SJCRH30 (cell line): ENCODE measurements around the gene GABBR2. TPM values are rescaled to one million over a fixed set of nuclear protein-coding genes. Genes with fewer than 3 reads are reported as not detected.

ENCODE experiments used
- DNase-seq, 2 experiments: peaks; one replicate each; pipeline ENCODE4 v3.0.0-alpha.2; 2015 to 2020
- H3K27ac ChIP-seq: fragments of 250-450 bp; sonication (Bioruptor Pico); 2 replicates; pipeline ENCODE4 v1.5.1; 2020; ENCODE audit warnings: mild to moderate bottlenecking, moderate library complexity
- H3K27me3 ChIP-seq: fragments of 250-450 bp; sonication (Bioruptor Pico); 2 replicates; pipeline ENCODE4 v1.5.1; 2020; ENCODE audit warnings: mild to moderate bottlenecking, moderate library complexity
- H3K36me3 ChIP-seq: fragments of 250-450 bp; sonication (Bioruptor Pico); 2 replicates; pipeline ENCODE4 v1.5.1; 2020; ENCODE audit warnings: mild to moderate bottlenecking, moderate library complexity
- H3K4me1 ChIP-seq: fragments of 250-450 bp; sonication (Bioruptor Pico); 2 replicates; pipeline ENCODE4 v1.5.1; 2020; ENCODE audit warnings: mild to moderate bottlenecking, moderate library complexity
- H3K4me3 ChIP-seq: fragments of 250-450 bp; sonication (Bioruptor Pico); 2 replicates; pipeline ENCODE4 v1.5.1; 2020; ENCODE audit warnings: mild to moderate bottlenecking, moderate library complexity
- H3K9me3 ChIP-seq: fragments of 250-450 bp; sonication (Bioruptor Pico); replicated peaks from 2 replicates; pipeline ENCODE4 v1.5.1; 2020; ENCODE audit warnings: mild to moderate bottlenecking, moderate library complexity
- total RNA-seq: library from RNA; depleted of rRNA; stranded (reverse); fragments of >200 nt; shearing (Covaris generic); gene quantifications from 2 replicates; pipeline ENCODE4 v1.2.3, GENCODE V29; 2014

Gene GABBR2
- total RNA-seq, 1 experiment from 2014 or later = not detected

DNA sequence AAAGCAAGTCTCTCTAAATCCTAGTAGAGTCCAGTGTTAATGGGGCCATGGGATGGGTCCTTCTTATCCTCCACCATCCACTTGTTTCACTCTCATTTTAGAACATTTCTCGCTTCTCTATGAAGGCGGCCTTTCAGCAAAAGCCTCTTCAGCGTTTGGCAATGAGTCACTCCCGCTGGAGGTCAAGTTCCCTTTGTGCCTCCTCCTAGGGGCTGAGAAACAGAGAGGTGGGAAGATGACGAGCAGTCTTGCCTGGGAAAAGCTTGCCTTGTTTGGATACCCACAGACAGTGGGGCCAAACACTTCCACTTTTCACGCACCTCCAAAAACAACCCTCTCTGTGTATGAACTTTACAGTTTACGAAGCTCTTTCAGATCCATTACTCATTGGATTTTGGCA, 168.8 kb downstream of the GABBR2 start:
- H3K36me3 ChIP-seq = no peaks in the 10 kb centered on the region
- no peak for DNase-seq
- H3K27me3 ChIP-seq = peaks cover 10% of the 10 kb centered on the region
- no peaks in the 10 kb centered on the region for H3K9me3 ChIP-seq
- H3K4me1 ChIP-seq = no peaks in the 10 kb centered on the region
- H3K27ac ChIP-seq = no peak overlapping the region
- H3K4me3 ChIP-seq = no peak overlapping the region

DNA sequence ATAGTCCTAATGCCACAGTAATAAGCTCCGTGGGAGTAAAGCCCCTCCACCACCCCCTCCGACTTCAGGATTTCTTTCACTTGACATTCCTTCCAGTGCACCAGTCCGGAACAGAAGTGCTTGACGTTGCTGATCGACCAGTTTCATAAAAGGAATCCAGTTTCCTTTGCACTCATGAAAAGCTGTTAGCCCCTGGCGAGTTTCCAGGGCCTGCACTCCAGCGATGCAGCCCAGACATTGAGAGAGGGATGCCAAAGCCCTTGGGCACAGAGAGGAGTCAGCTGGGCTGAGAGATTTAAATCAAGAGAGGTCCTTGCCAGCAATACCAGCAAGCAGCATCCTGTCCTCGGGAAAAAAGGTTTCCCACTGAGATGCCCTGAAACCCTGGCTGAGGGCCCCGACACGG, 170.1 kb downstream of the GABBR2 start:
- Histone ChIP-seq H3K4me1 (no peaks in the 10 kb centered on the region), H3K27me3 (peaks cover 6% of the 10 kb centered on the region), H3K27ac (no peak overlapping the region), H3K36me3 (no peaks in the 10 kb centered on the region), H3K9me3 (no peaks in the 10 kb centered on the region), H3K4me3 (no peak overlapping the region)
- no peak for DNase-seq

- DNase-seq = no peak
- Histone ChIP-seq H3K4me3 (no peak overlapping the region), H3K27ac (no peak overlapping the region), H3K4me1 (no peaks in the 10 kb centered on the region), H3K36me3 (no peaks in the 10 kb centered on the region), H3K9me3 (no peaks in the 10 kb centered on the region), H3K27me3 (peaks cover 6% of the 10 kb centered on the region)
Measured at GRCh38 chr9:98538203-98538602, 170.5 kb downstream of the GABBR2 start.

DNA sequence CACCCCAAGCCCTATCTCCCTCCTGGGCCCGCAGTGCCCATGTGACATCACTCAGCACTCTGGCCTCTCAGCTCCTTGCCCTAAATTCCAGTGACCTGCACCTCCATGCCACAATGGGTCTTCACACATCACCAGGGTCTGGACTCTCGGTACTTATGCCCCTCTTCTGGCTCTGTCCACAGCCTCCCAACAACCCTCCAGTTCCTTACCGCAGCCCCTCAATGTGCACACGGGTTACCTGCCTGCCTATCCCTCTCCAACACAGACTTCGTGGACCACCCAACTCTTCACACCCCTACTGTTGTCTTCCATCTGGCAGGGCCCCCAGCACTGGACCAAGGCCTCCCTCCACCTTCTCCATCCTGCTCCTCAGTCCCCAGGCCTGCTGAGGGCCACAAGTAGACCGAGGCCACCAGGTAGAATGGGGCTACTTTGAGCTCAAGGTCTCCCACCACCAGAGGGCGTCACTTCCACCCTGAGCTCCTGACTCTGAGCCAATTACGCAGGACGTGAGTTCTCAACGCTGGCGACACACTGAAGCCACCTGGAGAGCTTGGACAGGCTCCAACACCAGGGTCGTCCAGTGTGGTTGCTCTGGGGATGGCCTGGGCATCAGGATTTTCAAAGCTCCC, 172.1 kb downstream of the GABBR2 start:
- H3K27me3 ChIP-seq = peaks cover 6% of the 10 kb centered on the region
- no peaks in the 10 kb centered on the region for H3K4me1 ChIP-seq

GRCh38 chr9:98533866-98534265, 174.9 kb downstream of the GABBR2 start:
- H3K36me3 ChIP-seq = no peaks in the 10 kb centered on the region
- no peak for DNase-seq
- no peak overlapping the region for H3K27ac ChIP-seq
- H3K4me1 ChIP-seq = no peaks in the 10 kb centered on the region
- no peaks in the 10 kb centered on the region; the same call in 1 of the 2 replicates for H3K27me3 ChIP-seq
- H3K9me3 ChIP-seq = no peaks in the 10 kb centered on the region
- no peak overlapping the region for H3K4me3 ChIP-seq

More for the DNA sequence above, 172.1 kb downstream of the GABBR2 start:
- peak; percentile 24 to 50 for DNase-seq
- Histone ChIP-seq H3K9me3 (no peaks in the 10 kb centered on the region), H3K4me3 (no peak overlapping the region), H3K27ac (no peak overlapping the region), H3K36me3 (no peaks in the 10 kb centered on the region)

DNA sequence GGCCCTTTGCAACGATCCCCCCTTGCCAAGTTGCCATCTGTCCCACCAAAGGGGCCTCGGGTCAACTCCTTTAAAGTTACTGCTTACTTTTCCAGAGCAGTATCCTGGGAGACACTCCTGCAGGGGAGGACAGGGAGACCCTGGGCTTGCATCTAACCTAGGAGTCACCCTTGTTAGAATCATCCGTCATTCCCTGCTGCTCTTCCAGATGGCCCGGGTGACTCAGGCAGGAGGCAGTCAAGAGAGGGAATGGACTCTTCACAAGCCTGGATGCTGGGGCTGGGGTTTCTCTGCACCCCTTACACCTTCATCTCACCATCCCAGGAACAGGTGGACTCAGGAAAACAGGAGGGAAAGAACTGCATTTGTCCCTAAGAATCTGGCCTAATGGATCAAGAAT, 175.6 kb downstream of the GABBR2 start:
- no peak overlapping the region for H3K4me3 ChIP-seq
- H3K27ac ChIP-seq = no peak overlapping the region
- no peak for DNase-seq
- H3K9me3 ChIP-seq = no peaks in the 10 kb centered on the region
- no peaks in the 10 kb centered on the region; the same call in none of the 2 replicates for H3K27me3 ChIP-seq
- no peaks in the 10 kb centered on the region for H3K4me1 ChIP-seq
- H3K36me3 ChIP-seq = no peaks in the 10 kb centered on the region

GRCh38 chr9:98532574-98532973, 176.2 kb downstream of the GABBR2 start:
- Histone ChIP-seq H3K4me1 (no peaks in the 10 kb centered on the region), H3K27me3 (no peaks in the 10 kb centered on the region; the same call in none of the 2 replicates), H3K36me3 (no peaks in the 10 kb centered on the region), H3K4me3 (no peak overlapping the region), H3K9me3 (no peaks in the 10 kb centered on the region), H3K27ac (no peak overlapping the region)
- no peak for DNase-seq

- H3K27ac ChIP-seq = no peak overlapping the region
- no peak overlapping the region for H3K4me3 ChIP-seq
- no peaks in the 10 kb centered on the region; the same call in none of the 2 replicates for H3K27me3 ChIP-seq
- H3K36me3 ChIP-seq = no peaks in the 10 kb centered on the region
- no peaks in the 10 kb centered on the region for H3K9me3 ChIP-seq
- no peaks in the 10 kb centered on the region for H3K4me1 ChIP-seq
- DNase-seq = no peak
Measured at GRCh38 chr9:98532147-98532546, 176.6 kb downstream of the GABBR2 start.

DNA sequence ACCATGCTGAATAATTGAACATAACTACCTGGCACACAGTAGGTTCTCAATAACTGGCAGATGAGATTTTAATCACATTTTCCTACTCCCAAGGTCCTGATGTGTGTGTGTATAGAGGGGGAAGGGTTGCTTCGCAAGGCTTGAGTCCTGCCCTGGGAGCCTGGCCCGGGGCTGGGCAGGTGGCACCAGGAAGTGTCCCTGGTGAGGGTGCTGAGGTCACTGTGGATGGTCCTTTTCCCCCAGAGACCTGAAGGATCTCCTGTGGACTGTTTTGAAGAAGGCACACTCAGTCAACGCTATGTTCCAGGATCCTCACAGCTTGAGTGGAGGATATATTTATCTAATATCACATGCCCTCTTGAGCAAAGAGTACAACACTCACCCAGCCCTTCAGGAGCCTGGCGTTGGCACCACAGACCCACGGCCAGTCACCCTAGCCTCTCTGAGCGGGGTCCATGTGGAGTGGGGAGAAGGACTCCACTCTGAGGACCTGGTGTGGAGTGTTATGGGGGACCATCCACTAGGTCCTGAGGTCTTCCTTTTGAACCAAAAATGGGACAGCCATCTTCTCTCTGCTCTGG, 177.8 kb downstream of the GABBR2 start:
- Histone ChIP-seq H3K4me3 (no peak overlapping the region), H3K4me1 (no peaks in the 10 kb centered on the region), H3K9me3 (no peaks in the 10 kb centered on the region), H3K36me3 (no peaks in the 10 kb centered on the region), H3K27ac (no peak overlapping the region), H3K27me3 (no peaks in the 10 kb centered on the region; the same call in 1 of the 2 replicates)
- no peak for DNase-seq

GRCh38 chr9:98530275-98530674, 178.5 kb downstream of the GABBR2 start:
- no peak overlapping the region for H3K27ac ChIP-seq
- no peaks in the 10 kb centered on the region for H3K4me1 ChIP-seq
- no peaks in the 10 kb centered on the region; the same call in none of the 2 replicates for H3K27me3 ChIP-seq
- no peaks in the 10 kb centered on the region for H3K36me3 ChIP-seq
- no peak for DNase-seq
- H3K4me3 ChIP-seq = no peak overlapping the region
- H3K9me3 ChIP-seq = no peaks in the 10 kb centered on the region

DNA sequence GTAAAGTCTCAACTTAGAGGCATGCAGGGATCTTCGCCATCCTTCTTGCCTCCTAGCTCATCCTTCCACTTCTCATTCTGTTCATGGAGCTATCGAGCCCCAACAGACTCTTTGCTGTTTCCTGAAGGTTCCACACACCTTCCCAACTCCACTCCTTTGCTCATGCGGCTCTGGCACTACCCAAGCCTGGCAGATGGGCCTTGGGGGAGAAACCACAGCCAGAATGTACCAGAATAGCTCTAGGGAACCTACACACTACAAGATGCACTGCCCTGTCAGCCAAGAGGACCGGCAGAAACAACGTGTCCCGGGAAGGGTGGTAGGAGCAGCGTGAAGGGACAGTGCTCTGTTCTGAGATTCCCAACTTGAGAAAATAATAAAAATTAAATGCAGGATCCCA, 178.9 kb downstream of the GABBR2 start:
- no peak for DNase-seq

DNA sequence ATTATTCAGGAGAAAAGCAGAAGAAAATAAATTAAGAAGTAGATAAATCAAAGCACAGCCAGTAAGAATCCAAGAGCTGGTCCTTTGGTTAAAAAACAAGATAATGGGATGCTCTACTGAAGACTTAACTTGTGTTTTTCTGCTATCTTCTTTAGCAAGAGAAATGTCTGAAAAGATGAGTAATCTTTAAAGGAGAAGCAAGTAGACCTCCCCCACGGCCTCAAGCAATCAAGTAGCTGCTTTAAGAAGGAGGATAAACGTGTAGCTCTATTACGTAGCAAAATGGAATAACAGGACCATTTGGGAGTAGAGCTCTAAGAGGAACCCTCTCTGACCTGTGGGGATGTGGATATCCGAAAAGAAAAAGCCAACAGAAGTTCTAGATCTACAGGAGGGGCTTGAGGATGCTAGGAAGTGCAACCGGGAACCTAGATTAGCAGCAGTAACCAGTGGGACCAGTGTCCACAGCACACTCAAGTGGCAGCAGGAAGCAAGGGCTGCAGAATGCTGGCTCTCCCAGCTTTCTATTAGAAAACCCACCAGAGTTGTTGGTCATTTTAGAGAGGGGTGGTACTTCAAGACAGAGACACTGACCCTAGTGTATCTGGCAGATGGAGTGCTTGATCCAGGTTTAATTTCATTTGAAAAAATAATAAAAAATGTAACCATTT, 185.4 kb downstream of the GABBR2 start:
- H3K36me3 ChIP-seq = no peaks in the 10 kb centered on the region

More for the DNA sequence above, 178.9 kb downstream of the GABBR2 start:
- H3K4me3 ChIP-seq = no peak overlapping the region
- H3K4me1 ChIP-seq = no peaks in the 10 kb centered on the region
- no peak overlapping the region for H3K27ac ChIP-seq
- H3K27me3 ChIP-seq = no peaks in the 10 kb centered on the region; the same call in none of the 2 replicates
- no peaks in the 10 kb centered on the region for H3K36me3 ChIP-seq
- no peaks in the 10 kb centered on the region for H3K9me3 ChIP-seq

DNA sequence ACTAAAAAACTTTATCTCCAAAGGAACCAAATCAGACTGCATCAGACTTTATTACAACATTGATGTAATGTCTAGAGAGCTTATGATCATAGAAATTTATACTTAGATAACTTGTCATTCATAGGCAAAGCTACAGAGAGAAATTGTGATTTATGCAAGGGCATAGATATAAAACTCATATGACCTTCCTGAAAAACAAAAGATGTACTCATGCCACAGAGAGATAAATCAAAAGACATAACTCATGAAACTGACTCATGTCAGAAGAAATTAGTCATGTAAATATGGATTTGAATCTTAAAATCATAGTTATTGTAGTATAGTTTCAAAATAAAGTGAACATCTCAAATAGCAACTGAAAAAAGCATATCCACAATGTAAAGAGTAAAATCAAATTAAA, 186.2 kb downstream of the GABBR2 start:
- no peak overlapping the region for H3K27ac ChIP-seq
- no peak for DNase-seq
- no peaks in the 10 kb centered on the region for H3K4me1 ChIP-seq
- no peak overlapping the region for H3K4me3 ChIP-seq
- H3K27me3 ChIP-seq = no peaks in the 10 kb centered on the region; the same call in 1 of the 2 replicates
- no peaks in the 10 kb centered on the region for H3K36me3 ChIP-seq
- no peaks in the 10 kb centered on the region for H3K9me3 ChIP-seq

More for the DNA sequence above, 185.4 kb downstream of the GABBR2 start:
- no peaks in the 10 kb centered on the region; the same call in none of the 2 replicates for H3K27me3 ChIP-seq
- H3K4me1 ChIP-seq = no peaks in the 10 kb centered on the region
- H3K9me3 ChIP-seq = no peaks in the 10 kb centered on the region
- H3K27ac ChIP-seq = no peak overlapping the region
- H3K4me3 ChIP-seq = no peak overlapping the region
- no peak for DNase-seq

- no peak overlapping the region for H3K4me3 ChIP-seq
- no peaks in the 10 kb centered on the region; the same call in 1 of the 2 replicates for H3K27me3 ChIP-seq
- H3K36me3 ChIP-seq = no peaks in the 10 kb centered on the region
- H3K4me1 ChIP-seq = no peaks in the 10 kb centered on the region
- no peak for DNase-seq
- H3K9me3 ChIP-seq = no peaks in the 10 kb centered on the region
- H3K27ac ChIP-seq = no peak overlapping the region
Measured at GRCh38 chr9:98521141-98521540, 187.6 kb downstream of the GABBR2 start.

DNA sequence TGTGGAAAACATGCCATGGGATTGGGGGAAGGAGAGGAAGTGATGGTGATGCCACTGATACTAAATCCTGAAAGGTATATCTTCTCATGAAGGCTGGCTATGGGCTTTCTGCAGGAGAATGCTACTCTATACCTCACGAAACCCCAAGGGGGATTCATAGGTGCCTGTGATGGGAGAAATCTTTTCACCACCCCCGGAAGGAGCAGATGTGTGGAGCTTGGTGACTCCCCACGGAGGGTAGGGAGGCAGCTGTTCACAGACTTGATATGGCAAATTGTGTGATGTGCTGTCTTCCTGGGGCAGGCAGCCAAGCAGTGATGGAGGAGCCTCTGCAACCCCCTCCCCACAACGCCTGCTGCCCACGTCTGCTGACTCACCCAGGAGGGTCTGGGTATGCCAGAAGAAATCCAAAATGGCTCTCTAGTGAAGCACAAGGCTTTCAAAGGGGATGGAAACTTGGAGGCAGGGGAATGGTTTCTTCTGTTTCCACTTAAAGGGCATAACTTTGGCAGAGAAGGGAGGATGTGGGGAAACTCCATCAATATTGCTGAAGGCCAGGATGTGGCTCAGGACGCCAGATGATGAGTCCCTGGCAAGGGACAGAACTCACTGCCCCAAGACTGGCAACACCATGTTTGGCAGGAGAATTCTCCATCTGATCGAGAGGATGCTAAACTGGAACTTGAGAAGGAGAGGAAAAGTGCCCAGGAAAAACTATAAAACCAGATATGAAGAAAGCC, 188.3 kb downstream of the GABBR2 start:
- Histone ChIP-seq H3K27me3 (no peaks in the 10 kb centered on the region; the same call in 1 of the 2 replicates), H3K36me3 (no peaks in the 10 kb centered on the region), H3K4me1 (no peaks in the 10 kb centered on the region), H3K9me3 (no peaks in the 10 kb centered on the region), H3K27ac (no peak overlapping the region), H3K4me3 (no peak overlapping the region)
- no peak for DNase-seq
